Muscle layer of duodenum (tissue), 2 donors: ENCODE results near the gene EDDM13.
"Not testable (repeated sequence)": the region's sequence is repeated elsewhere in the genome, so short reads cannot be mapped to it uniquely, and the experiment has no call there.

Experiments
- H3K27ac ChIP-seq: one replicate; pipeline ENCODE4 v1.7.0; 2013; ENCODE audit warnings: mild to moderate bottlenecking, low read length
- H3K27me3 ChIP-seq: one replicate; pipeline ENCODE4 v1.7.0; 2013; ENCODE audit warnings: low read depth, mild to moderate bottlenecking, control low read depth, low read length
- H3K36me3 ChIP-seq, 2 donors: one replicate each; pipeline ENCODE4 v1.7.0; 2013; ENCODE audit warnings: low read length in 2 of 2, control low read depth in 1 of 2, mild to moderate bottlenecking in 1 of 2; ENCODE audit not compliant: insufficient read depth in 2 of 2, control insufficient read depth in 1 of 2
- H3K4me1 ChIP-seq, 2 donors: one replicate each; pipeline ENCODE4 v1.7.0; 2013; ENCODE audit warnings: low read length in 2 of 2, mild to moderate bottlenecking in 2 of 2, control low read depth in 1 of 2, moderate library complexity in 1 of 2; ENCODE audit not compliant: insufficient read depth in 2 of 2, control insufficient read depth in 1 of 2
- H3K4me3 ChIP-seq, 2 donors: one replicate each; pipeline ENCODE4 v1.7.0; 2013; ENCODE audit warnings: low read length in 2 of 2, low read depth in 1 of 2, mild to moderate bottlenecking in 1 of 2
- H3K9me3 ChIP-seq, 2 donors: one replicate each; pipeline ENCODE4 v1.7.0; 2013; ENCODE audit warnings: low read length in 2 of 2, control low read depth in 1 of 2, mild to moderate bottlenecking in 1 of 2; ENCODE audit not compliant: control insufficient read depth in 1 of 2
- donor health status: healthy.

EDDM13 gene, protein sequence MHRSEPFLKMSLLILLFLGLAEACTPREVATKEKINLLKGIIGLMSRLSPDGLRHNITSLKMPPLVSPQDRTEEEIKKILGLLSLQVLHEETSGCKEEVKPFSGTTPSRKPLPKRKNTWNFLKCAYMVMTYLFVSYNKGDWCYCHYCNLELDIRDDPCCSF

DNA sequence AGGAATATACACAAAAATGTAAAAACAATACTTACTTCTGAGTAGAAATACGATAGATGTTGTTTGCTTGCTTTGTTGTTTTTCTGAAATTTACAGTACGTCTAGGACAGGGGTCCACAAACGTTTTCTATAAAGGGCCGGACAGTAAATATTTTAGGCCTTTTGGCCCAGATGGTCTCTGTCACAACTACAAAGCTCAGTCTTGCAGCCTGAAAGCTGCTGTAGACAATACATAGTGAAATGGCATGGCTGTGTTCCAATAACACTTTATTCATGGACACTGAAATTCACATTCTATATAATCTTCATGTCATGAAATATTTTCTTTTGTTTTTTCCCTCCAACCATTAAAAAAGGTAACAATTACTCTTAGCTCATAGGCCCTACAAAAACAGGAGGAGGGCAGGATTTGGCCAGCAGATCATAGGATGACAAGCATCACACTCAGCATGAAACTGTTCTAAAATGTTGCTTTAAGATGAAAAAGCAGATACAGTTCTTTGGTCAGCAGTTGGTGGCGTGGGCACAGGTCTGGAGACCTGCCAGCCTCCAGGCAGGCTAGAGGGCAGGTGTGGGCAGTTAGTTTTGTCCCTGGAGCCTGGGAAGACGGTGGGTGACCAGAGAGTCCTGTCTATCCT lies at the start of gene EDDM13:
EDDM13 (plus strand) TSS at position 588 of the 638 bp plus-strand sequence. CDS start 87 bp downstream, outside the sequence.
- H3K9me3 ChIP-seq, result no peaks in the 10 kb centered on the region
- no peak within 1 kb of the TSS for H3K4me3 ChIP-seq
- no peaks in the 10 kb centered on the region for H3K4me1 ChIP-seq
- H3K27me3 ChIP-seq, result no peaks in the 10 kb centered on the region
- H3K27ac ChIP-seq, result no peak within 1 kb of the TSS
- H3K36me3 ChIP-seq, result peaks cover 0 to 5% of the 10 kb centered on the region in 2 donors

DNA sequence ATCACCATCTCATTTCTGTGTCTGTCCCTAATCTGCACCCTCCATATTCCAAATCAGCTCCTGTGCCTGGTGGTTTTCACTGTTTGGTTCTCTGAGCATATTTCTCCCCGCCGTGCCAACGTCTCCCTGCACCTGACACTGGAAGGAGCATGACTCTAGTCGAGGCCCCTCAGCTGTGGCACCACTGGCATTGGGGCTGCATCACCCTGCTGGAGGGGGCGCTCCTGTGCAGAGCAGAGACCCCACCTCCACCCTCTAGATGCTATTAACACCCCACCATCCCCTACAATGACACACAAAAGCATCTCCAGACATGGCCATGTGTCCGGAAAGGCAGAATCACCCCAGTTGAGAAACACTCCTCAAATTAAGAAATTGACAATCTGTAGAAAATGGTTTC lies 49.6 kb upstream of the EDDM13 start:
- Histone ChIP-seq H3K4me3 (no peak overlapping the region), H3K36me3 (peaks cover 0 to 5% of the 10 kb centered on the region in 2 donors), H3K4me1 (no peaks in the 10 kb centered on the region)

DNA sequence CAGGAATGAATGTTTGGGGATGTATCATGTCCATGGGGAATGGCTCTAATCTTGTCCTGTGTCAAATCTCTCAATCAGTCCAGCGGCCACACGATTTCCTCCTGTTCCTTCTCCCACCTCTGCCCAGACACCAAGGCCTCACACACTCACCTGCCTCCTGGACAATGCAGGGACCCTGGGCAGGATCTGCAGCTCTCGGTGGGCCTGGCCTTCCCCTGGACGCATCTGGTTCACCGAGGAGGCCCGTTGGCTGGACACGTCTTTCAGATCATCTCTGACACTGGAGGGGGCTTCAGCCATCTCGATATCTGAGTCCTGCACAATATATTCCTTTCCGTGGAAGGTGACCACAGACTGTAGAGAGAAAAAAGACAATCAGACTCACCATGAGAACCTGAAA lies 49.1 kb upstream of the EDDM13 start:
- H3K27ac ChIP-seq, result no peak overlapping the region
- H3K36me3 ChIP-seq, result peaks cover 0 to 5% of the 10 kb centered on the region in 2 donors
- H3K9me3 ChIP-seq, result no peaks in the 10 kb centered on the region
- no peak overlapping the region for H3K4me3 ChIP-seq
- H3K27me3 ChIP-seq, result no peaks in the 10 kb centered on the region
- H3K4me1 ChIP-seq, result no peaks in the 10 kb centered on the region

More for the DNA sequence above, 49.6 kb upstream of the EDDM13 start:
- no peak overlapping the region for H3K27ac ChIP-seq
- H3K9me3 ChIP-seq, result no peaks in the 10 kb centered on the region
- H3K27me3 ChIP-seq, result no peaks in the 10 kb centered on the region

DNA sequence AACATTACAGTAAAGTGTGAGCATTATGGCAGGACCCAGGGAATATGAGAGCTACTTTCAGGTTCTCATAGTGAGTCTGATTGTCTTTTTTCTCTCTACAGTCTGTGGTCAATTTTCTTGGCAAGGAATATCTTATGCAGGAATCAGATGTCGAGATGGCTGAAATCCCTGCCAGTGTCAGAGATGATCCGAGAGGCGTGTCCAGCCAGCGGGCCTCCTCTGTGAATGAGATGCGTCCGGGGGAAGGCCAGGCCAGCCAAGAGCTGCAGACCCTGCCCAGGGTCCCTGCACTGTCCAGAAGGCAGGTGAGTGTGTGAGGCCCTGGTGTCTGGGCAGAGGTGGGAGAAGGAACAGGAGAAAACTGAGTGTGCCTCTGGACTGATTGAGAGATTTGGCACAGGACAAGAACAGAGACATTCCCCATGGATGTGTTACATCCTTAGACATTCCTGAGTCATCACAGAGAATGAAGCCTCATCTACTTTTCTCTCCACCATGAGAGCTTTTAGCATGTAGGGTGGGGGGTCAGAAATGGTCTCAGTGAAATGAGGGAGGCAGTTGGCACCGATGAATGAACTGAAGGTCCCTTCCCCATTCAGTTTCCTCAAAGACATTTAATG lies 27.3 kb upstream of the EDDM13 start:
- H3K4me3 ChIP-seq, result no peak overlapping the region

DNA sequence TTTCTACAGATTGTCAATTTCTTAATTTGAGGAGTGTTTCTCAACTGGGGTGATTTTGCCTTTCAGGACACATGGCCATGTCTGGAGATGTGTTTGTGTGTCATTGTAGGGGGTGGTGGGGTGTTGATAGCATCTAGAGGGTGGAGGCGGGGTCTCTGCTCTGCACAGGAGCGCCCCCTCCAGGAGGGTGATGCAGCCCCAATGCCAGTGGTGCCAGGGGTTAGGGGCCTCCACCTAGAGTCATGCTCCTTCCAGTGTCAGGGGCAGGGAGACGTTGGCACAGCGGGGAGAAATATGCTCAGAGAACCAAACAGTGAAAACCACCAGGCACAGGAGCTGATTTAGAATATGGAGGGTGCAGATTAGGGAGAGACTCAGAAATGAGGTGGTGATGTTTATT lies 26.8 kb upstream of the EDDM13 start:
- not testable (repeated sequence) for H3K36me3 ChIP-seq, H3K4me3 ChIP-seq, H3K9me3 ChIP-seq

More for the DNA sequence above, 27.3 kb upstream of the EDDM13 start:
- H3K36me3 ChIP-seq, result no peaks in the 10 kb centered on the region
- H3K27me3 ChIP-seq, result no peaks in the 10 kb centered on the region
- no peak overlapping the region for H3K27ac ChIP-seq
- H3K4me1 ChIP-seq, result no peaks in the 10 kb centered on the region
- H3K9me3 ChIP-seq, result no peaks in the 10 kb centered on the region

DNA sequence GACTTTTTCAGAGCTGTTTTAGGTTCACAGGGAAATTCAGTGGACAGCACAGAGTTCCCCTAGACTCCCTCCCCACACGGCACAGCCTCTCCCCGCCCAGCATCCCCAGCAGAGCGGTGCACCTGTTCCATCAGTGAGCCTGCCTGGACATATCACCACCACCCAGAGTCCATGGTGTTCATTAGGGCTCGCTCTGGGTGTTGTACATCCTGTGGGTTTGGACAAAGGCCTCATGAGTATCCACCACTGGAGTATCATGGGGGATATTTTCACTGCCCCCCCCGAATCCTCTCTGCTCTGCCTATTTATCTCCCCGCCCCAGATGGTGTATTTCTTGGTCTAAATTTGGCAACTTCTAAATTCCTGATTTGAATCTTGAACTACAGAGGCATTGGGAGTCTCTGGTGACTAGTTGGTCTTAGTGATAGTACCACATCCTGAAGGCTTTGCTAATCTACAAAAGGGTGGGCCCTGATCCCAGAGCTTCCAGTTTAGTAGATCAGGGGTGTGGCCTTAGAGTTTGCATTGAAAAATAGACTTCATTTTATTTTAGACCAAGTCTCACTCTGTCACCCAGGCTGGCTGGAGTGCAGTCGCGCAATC lies 23.7 kb upstream of the EDDM13 start:
- H3K4me1 ChIP-seq, H3K4me3 ChIP-seq, H3K36me3 ChIP-seq, H3K9me3 ChIP-seq, H3K27me3 ChIP-seq, H3K27ac ChIP-seq: not testable (repeated sequence)

More for the DNA sequence above, 26.8 kb upstream of the EDDM13 start:
- H3K4me1 ChIP-seq, H3K27me3 ChIP-seq, H3K27ac ChIP-seq: not testable (repeated sequence)

DNA sequence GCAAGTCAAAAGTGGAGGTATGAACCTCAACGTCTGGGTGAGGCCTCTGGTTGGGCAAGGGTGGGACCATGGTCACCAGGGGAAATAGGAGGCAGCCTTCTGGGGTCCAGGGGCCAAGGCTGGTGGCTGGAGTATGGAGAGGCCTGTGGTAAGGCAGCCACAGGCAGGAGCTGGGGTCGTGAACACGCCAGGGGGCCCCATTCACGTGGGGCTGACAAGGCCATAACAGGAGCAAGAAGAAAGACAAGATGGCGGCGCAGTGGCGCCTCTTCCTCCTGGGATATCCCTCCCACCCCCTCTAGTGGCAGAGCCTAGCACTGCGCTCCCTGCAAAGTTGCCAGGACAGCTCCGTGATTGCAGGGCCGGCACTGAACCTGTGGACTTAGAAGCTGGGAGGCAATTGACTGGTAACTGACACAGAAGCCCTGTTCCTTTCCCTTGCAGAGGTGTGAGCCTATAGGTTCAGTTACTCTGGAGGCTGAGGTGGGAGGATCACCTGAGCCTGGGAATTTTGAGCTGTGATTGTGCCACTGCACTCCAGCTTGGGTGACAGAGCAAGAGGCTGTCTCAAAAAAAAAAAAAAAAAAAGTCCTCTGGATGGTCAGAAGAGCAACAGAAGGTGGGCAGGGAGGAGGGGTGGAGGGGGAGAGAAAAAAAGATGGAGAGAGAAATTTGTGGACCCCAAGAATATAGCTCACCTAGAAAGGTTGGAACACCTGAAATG lies 19.7 kb upstream of the EDDM13 start:
- H3K27ac ChIP-seq, result no peak overlapping the region
- no peaks in the 10 kb centered on the region for H3K9me3 ChIP-seq
- no peaks in the 10 kb centered on the region for H3K4me1 ChIP-seq
- H3K4me3 ChIP-seq, result no peak overlapping the region
- H3K27me3 ChIP-seq, result no peaks in the 10 kb centered on the region
- no peaks in the 10 kb centered on the region for H3K36me3 ChIP-seq

DNA sequence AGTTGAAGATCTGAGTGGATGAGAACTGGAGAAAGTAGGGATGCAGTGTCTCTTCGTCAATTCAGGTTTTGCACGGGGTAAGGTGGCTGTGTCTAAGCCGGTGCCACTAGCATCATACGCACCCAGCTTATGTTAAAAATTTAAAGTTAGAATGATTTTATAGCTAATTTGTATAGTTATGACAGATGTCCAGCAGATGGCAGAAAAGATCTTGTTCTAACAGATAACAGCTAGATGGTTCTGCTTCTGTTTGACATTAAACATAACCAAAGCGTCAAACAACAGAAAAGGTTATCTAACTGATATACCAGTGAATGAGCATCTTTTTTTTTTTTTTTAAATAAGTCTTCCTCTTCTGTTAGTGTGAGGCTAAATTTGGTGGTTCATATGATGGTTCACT lies 18.8 kb upstream of the EDDM13 start:
- Histone ChIP-seq H3K4me1 (no peaks in the 10 kb centered on the region), H3K27me3 (no peaks in the 10 kb centered on the region), H3K27ac (no peak overlapping the region), H3K4me3 (no peak overlapping the region), H3K36me3 (no peaks in the 10 kb centered on the region), H3K9me3 (no peaks in the 10 kb centered on the region)

DNA sequence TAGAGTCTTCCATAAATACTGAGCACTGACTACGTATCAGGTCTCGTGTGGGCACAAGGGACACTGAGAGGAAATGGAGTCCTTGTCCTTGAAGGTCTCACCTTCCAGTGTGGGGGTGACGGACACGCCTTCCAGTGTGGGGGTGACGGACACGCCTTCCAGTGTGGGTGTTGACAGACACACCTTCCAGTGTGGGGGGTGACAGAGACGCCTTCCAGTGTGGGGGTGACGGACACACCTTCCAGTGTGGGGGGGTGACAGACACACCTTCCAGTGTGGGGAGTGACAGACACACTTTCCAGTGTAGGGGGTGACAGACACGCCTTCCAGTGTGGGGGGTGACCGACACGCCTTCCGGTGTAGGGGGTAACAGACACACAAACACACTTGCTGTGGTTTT lies 14.3 kb upstream of the EDDM13 start:
- no peaks in the 10 kb centered on the region for H3K27me3 ChIP-seq
- H3K4me3 ChIP-seq, result no peak overlapping the region
- no peaks in the 10 kb centered on the region for H3K9me3 ChIP-seq
- H3K36me3 ChIP-seq, result no peaks in the 10 kb centered on the region
- H3K27ac ChIP-seq, result no peak overlapping the region
- H3K4me1 ChIP-seq, result no peaks in the 10 kb centered on the region

DNA sequence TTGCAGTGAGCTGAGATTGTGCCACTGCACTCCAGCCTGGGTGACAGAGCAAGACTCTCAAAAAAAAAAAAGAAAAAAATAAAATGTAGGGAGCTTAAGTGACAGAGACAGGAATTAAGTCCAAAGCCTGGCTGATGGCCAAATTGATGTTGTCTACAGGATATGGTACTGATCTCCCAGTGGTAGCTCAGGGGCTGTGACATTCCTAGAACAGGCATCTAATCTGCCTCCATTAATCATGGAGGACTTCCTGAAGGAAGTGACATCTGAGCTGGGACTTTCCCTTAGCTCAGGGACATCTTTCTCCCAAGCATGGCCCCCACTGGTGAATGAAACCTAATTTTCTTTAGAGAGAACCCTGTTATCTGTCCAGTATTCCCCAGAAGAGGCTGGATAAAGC lies 11.4 kb upstream of the EDDM13 start:
- Histone ChIP-seq H3K27me3 (no peaks in the 10 kb centered on the region), H3K4me1 (no peaks in the 10 kb centered on the region), H3K9me3 (no peaks in the 10 kb centered on the region), H3K27ac (no peak overlapping the region), H3K4me3 (no peak overlapping the region), H3K36me3 (no peaks in the 10 kb centered on the region)

DNA sequence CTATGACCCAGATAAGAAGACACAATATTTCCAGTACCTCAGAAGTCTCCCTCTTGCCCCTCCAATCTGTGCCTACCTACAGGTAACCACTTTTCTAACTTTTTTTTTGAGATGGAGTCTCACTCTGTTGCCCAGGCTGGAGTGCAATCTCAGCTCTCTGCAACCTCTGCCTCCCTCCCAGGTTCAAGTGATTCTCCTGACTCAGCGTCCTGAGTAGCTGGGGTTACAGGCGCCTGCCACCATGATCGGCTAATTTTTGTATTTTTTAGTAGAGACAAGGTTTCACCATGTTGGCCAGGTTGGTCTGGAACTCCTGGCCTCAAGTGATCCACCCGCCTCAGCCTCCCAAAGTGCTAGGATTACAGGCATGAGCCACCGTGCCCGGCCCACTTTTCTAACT lies 10.6 kb upstream of the EDDM13 start:
- H3K9me3 ChIP-seq, H3K27me3 ChIP-seq, H3K4me1 ChIP-seq, H3K27ac ChIP-seq, H3K36me3 ChIP-seq, H3K4me3 ChIP-seq: not testable (repeated sequence)
